ENCODE measurements around the gene TIMM50.

- no peak for TF ChIP-seq CTCF (IDR thresholded peaks at IDR 0.05)
- no peak for TF ChIP-seq POLR2A (IDR thresholded peaks at IDR 0.05)
These were observed 40.2 kb downstream of the TIMM50 start for GRCh38 chr19:39520541-39521484.

Data from esophagus squamous epithelium (tissue), 4 donors.